HCT116 (cell line): ENCODE measurements around the gene ADARB2. TPM values are rescaled to one million over a fixed set of nuclear protein-coding genes. Genes with fewer than 3 reads are reported as not detected.

Experiments
- ATAC-seq: fragments of 200-7000 bp; cut with Tn5 transposase; 2 replicates; pipeline ENCODE4 v1.9.1; 2020; ENCODE audit warnings: mild to moderate bottlenecking, moderate library complexity
- BruUV-seq: library from RNA; stranded (reverse); fragments of 400-500 nt; replicated peaks from 2 replicates; lab custom pipeline; 2021; lab: Mats Ljungman, UMichigan
- CTCF ChIA-PET: fragments of 300-600 bp; sonication (Branson Sonifier 250); formaldehyde crosslinking; loops from one replicate; lab custom pipeline; 2021; ENCODE audit warnings: antibody characterized with exemption; lab: Charles Lee
- POLR2A ChIA-PET: fragments of 300-600, 350-600 bp; sonication (Branson Sonifier 250); formaldehyde crosslinking; loops from one replicate; lab custom pipeline; 2021; ENCODE audit warnings: antibody characterized with exemption; lab: Charles Lee
- RAD21 ChIA-PET, 2 experiments: fragments of 300-600 bp; sonication (Branson Sonifier 250); formaldehyde crosslinking; loops; one replicate each; lab custom pipeline; 2023; ENCODE audit warnings: low total read pairs in 2 of 2; ENCODE audit not compliant: uncharacterized antibody in 2 of 2, unreplicated experiment in 2 of 2, low non-redundant PET in 1 of 2; lab: Charles Lee
- DNase-seq: peaks from one replicate; pipeline ENCODE4 v3.0.0-alpha.2; 2010; ENCODE audit warnings: low read depth, low spot score
- H2AFZ ChIP-seq: fragments of 200-600 bp; shearing (Covaris generic), sonication (generic); 2 replicates; pipeline ENCODE4 v1.6.1; 2017; ENCODE audit warnings: low read depth, mixed run types, mixed read lengths, antibody characterized with exemption, low read length; ENCODE audit not compliant: poor library complexity, severe bottlenecking
- H3K27ac ChIP-seq: 2 replicates; pipeline ENCODE4 v1.5.1; 2012; ENCODE audit warnings: low read depth, low read length
- H3K27me3 ChIP-seq: fragments of 200-600 bp; sonication (generic); 2 replicates; pipeline ENCODE4 v1.6.1; 2016; ENCODE audit warnings: mixed run types, low read length, mixed read lengths; ENCODE audit not compliant: insufficient read depth
- H3K36me3 ChIP-seq, 2 experiments: fragments of 200-500 bp in 1 of 2; fragments of 200-600 bp in 1 of 2; sonication (Bioruptor generic) in 1 of 2; sonication (generic) in 1 of 2; 2 replicates each; pipeline versions ENCODE4 v1.5.1 to v1.6.1; 2014 to 2016; ENCODE audit warnings: low read length in 2 of 2, inconsistent platforms in 1 of 2, mixed read lengths in 1 of 2, mixed run types in 1 of 2; ENCODE audit not compliant: insufficient read depth in 2 of 2, control insufficient read depth in 1 of 2
- H3K4me1 ChIP-seq, 2 experiments: fragments of 200-600 bp in 1 of 2; sonication (generic) in 1 of 2; 2 replicates each; pipeline versions ENCODE4 v1.5.1 to v1.6.1; 2012 to 2017; ENCODE audit warnings: low read length in 2 of 2, inconsistent platforms in 1 of 2, mild to moderate bottlenecking in 1 of 2, mixed read lengths in 1 of 2, mixed run types in 1 of 2, moderate library complexity in 1 of 2; ENCODE audit not compliant: insufficient read depth in 2 of 2, control insufficient read depth in 1 of 2
- H3K4me2 ChIP-seq: fragments of 200-600 bp; sonication (generic); 2 replicates; pipeline ENCODE4 v1.6.1; 2017; ENCODE audit warnings: mixed run types, low read length, mixed read lengths
- H3K4me3 ChIP-seq, 2 experiments: fragments of 200-600 bp in 1 of 2; sonication (generic) in 1 of 2; replicated peaks in 1 of 2; 2 replicates each; pipeline ENCODE4 v1.5.1; 2011 to 2016; ENCODE audit warnings: low read length in 2 of 2, control low read depth in 1 of 2, low read depth in 1 of 2, mild to moderate bottlenecking in 1 of 2, mixed read lengths in 1 of 2, mixed run types in 1 of 2
- H3K79me2 ChIP-seq: fragments of 200-600 bp; sonication (generic); 2 replicates; pipeline ENCODE4 v1.6.1; 2017; ENCODE audit warnings: mild to moderate bottlenecking, mixed run types, low read length, moderate library complexity, mixed read lengths; ENCODE audit not compliant: insufficient read depth
- H3K9ac ChIP-seq: fragments of 200-600 bp; sonication (generic); 2 replicates; pipeline ENCODE4 v1.6.1; 2016; ENCODE audit warnings: low read length, mixed read lengths
- H3K9me2 ChIP-seq: fragments of 200-600 bp; sonication (generic), shearing (Covaris generic); 2 replicates; pipeline ENCODE4 v1.6.1; 2017; ENCODE audit warnings: mixed run types, mild to moderate bottlenecking, moderate library complexity; ENCODE audit not compliant: insufficient read depth
- H3K9me3 ChIP-seq, 2 experiments: fragments of 200-500 bp in 1 of 2; fragments of 200-600 bp in 1 of 2; sonication (Bioruptor generic) in 1 of 2; sonication (generic) in 1 of 2; 2 replicates each; pipeline ENCODE4 v1.6.1; 2014 to 2017; ENCODE audit warnings: low read length in 2 of 2, mixed read lengths in 2 of 2, inconsistent platforms in 1 of 2, low read depth in 1 of 2, mild to moderate bottlenecking in 1 of 2, mixed run types in 1 of 2, moderate library complexity in 1 of 2; ENCODE audit not compliant: control insufficient read depth in 1 of 2, insufficient read depth in 1 of 2
- H4K20me1 ChIP-seq: fragments of 200-600 bp; sonication (generic), shearing (Covaris generic); 2 replicates; pipeline ENCODE4 v1.6.1; 2017; ENCODE audit warnings: mixed run types, mild to moderate bottlenecking, moderate library complexity; ENCODE audit not compliant: insufficient read depth
- CBX3 ChIP-seq: IDR thresholded peaks from 2 replicates; pipeline ENCODE4 v1.6.1; 2012; ENCODE audit warnings: low read depth
- CEBPB ChIP-seq: IDR thresholded peaks from 2 replicates; pipeline ENCODE4 v1.6.1; 2012; ENCODE audit warnings: low read depth
- ELF1 ChIP-seq: IDR thresholded peaks from 2 replicates; pipeline ENCODE4 v1.6.1; 2012; ENCODE audit warnings: low read depth, borderline replicate concordance
- EZH2 ChIP-seq: fragments of 200-600 bp; sonication (generic); IDR thresholded peaks from 2 replicates; pipeline ENCODE4 v1.6.1; 2017; ENCODE audit warnings: antibody characterized with exemption, mixed run types
- FOSL1 ChIP-seq: IDR thresholded peaks from 2 replicates; pipeline ENCODE4 v1.6.1; 2012; ENCODE audit warnings: low read depth
- POLR2AphosphoS5 ChIP-seq: IDR thresholded peaks from 2 replicates; pipeline ENCODE4 v1.6.1; 2011; ENCODE audit warnings: mild to moderate bottlenecking, low read depth, low read length, moderate library complexity
- RAD21 ChIP-seq: IDR thresholded peaks from 2 replicates; pipeline ENCODE4 v1.6.1; 2012; ENCODE audit warnings: low read depth, mild to moderate bottlenecking
- SIN3A ChIP-seq: IDR thresholded peaks from 2 replicates; pipeline ENCODE4 v1.6.1; 2012; ENCODE audit warnings: low read depth
- SP1 ChIP-seq: IDR thresholded peaks from 2 replicates; pipeline ENCODE4 v1.6.1; 2012; ENCODE audit warnings: low read depth
- SRF ChIP-seq: IDR thresholded peaks from 2 replicates; pipeline ENCODE4 v1.6.1; 2012; ENCODE audit warnings: low read depth
- TCF7L2 ChIP-seq: IDR thresholded peaks from 2 replicates; pipeline ENCODE4 v1.7.0; 2011; ENCODE audit warnings: borderline replicate concordance, inconsistent platforms; ENCODE audit not compliant: insufficient read depth, insufficient read length; ENCODE audit errors: extremely low read depth
- YY1 ChIP-seq: IDR thresholded peaks from 2 replicates; pipeline ENCODE4 v1.6.1; 2011; ENCODE audit warnings: low read length, low read depth, moderate library complexity, mild to moderate bottlenecking; ENCODE audit not compliant: insufficient replicate concordance; ENCODE audit errors: extremely low read depth
- ZFX ChIP-seq: fragments of 450-650 bp; IDR thresholded peaks from 2 replicates; pipeline ENCODE4 v1.6.1; 2017
- intact Hi-C: fragments of 100-400 bp; cut with micrococcal nuclease; formaldehyde crosslinking; loops from 2 replicates; pipeline ENCODE4 v1.10.0; 2022
- total RNA-seq: library from RNA; stranded (reverse); gene quantifications from one replicate; pipeline ENCODE4 v1.2.1, GENCODE V29; 2021; ENCODE audit not compliant: unreplicated experiment
- TF ChIP-seq, protein P1 (sequence below): IDR thresholded peaks from 2 replicates; pipeline ENCODE4 v1.6.1; 2012; ENCODE audit warnings: low read depth
- TF ChIP-seq, protein P2 (sequence below), 3 experiments: fragments of 200-600 bp in 1 of 3; sonication (generic) in 1 of 3; IDR thresholded peaks in 2 of 3; conservative IDR thresholded peaks in 1 of 3; 2 replicates each; pipeline ENCODE4 v1.5.1; 2012 to 2017; ENCODE audit warnings: low read depth in 2 of 3, low read length in 2 of 3, antibody characterized with exemption in 1 of 3, borderline replicate concordance in 1 of 3, control low read depth in 1 of 3, mild to moderate bottlenecking in 1 of 3, mixed read lengths in 1 of 3, mixed run types in 1 of 3, moderate library complexity in 1 of 3; ENCODE audit not compliant: insufficient read depth in 1 of 3
- TF ChIP-seq, protein P3 (sequence below): IDR thresholded peaks from 2 replicates; pipeline ENCODE4 v1.6.1; 2012
- TF ChIP-seq, protein P4 (sequence below): IDR thresholded peaks from 2 replicates; pipeline ENCODE4 v1.6.1; 2012

Gene ADARB2
- total RNA-seq, 1 experiment from 2014 or later, result not detected

DNA sequence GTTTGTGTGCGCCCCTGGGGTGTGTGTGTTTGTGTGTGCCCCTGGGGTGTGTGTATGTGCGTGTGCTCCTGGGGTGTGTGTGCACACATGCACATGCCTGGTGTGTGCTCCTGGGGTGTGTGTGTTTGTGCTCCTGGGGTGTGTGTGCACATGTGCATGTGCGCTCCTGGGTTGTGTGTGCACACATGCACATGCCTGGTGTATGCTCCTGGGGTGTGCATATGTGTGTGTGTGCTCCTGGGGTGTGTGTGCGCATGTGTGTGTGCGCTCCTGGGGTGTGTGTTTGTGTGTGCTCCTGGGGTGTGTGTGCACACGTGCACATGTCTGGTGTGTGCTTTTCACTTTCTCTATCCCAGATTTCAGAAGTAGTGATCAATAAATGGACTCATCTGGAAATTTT, 360.1 kb downstream of the ADARB2 start (continued):
- TF ChIP-seq, protein P1, sequence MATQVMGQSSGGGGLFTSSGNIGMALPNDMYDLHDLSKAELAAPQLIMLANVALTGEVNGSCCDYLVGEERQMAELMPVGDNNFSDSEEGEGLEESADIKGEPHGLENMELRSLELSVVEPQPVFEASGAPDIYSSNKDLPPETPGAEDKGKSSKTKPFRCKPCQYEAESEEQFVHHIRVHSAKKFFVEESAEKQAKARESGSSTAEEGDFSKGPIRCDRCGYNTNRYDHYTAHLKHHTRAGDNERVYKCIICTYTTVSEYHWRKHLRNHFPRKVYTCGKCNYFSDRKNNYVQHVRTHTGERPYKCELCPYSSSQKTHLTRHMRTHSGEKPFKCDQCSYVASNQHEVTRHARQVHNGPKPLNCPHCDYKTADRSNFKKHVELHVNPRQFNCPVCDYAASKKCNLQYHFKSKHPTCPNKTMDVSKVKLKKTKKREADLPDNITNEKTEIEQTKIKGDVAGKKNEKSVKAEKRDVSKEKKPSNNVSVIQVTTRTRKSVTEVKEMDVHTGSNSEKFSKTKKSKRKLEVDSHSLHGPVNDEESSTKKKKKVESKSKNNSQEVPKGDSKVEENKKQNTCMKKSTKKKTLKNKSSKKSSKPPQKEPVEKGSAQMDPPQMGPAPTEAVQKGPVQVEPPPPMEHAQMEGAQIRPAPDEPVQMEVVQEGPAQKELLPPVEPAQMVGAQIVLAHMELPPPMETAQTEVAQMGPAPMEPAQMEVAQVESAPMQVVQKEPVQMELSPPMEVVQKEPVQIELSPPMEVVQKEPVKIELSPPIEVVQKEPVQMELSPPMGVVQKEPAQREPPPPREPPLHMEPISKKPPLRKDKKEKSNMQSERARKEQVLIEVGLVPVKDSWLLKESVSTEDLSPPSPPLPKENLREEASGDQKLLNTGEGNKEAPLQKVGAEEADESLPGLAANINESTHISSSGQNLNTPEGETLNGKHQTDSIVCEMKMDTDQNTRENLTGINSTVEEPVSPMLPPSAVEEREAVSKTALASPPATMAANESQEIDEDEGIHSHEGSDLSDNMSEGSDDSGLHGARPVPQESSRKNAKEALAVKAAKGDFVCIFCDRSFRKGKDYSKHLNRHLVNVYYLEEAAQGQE, result no peak
- TF ChIP-seq FOSL1 (no peak), SIN3A (no peak), RAD21 (no peak), EZH2 (no peak), YY1 (no peak), TCF7L2 (no peak)

DNA sequence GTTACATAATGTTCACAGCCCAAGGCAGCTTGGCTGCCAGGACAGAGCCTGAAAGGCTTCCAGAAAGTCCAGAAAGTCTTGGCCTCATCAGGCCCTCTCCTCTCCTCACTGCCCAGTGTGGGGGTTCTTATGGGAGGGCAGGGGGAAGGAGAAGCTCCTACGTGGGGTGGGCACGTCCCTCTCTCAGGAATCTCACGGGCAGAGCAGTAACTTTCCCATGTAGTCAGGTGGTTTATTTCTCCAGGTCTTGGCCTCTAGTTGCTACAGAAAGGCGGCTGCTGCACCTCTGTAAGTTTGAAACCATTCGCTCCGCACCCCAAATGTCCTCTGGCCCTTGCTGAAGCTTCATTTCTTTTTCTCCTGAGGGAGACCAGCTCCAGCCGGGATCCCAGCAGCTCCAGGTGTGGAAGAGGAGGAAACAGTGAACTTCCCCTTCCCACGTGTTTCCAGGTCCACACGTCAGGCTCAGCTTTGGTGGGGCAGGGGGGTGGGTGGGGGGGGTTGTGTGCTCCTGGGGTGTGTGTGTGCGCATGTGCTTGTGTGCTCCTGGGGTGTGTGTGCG, 360.9 kb downstream of the ADARB2 start:
- no peak for ATAC-seq
- ChIA-PET CTCF (no interaction called here), POLR2A (no interaction called here), RAD21 (no interaction called here)
- peaks cover 47% of the 10 kb centered on the region for H3K27me3 ChIP-seq
- no peaks in the 10 kb centered on the region for H3K79me2 ChIP-seq
- H3K9me3 ChIP-seq, result no peaks in the 10 kb centered on the region
- no peak overlapping the region for H3K9ac ChIP-seq
- H3K4me1 ChIP-seq, result no peaks in the 10 kb centered on the region
- H3K4me2 ChIP-seq, result no peak overlapping the region
- H2AFZ ChIP-seq, result no peak overlapping the region
- H3K9me2 ChIP-seq, result no peaks in the 10 kb centered on the region
- H3K36me3 ChIP-seq, result no peaks in the 10 kb centered on the region
- DNase-seq, result no peak
- intact Hi-C loops, result no loop called here
- BruUV-seq, result no TSS peak
- H4K20me1 ChIP-seq, result no peaks in the 10 kb centered on the region
- no peak overlapping the region for H3K4me3 ChIP-seq
- H3K27ac ChIP-seq, result no peak overlapping the region
- TF ChIP-seq, protein P2, sequence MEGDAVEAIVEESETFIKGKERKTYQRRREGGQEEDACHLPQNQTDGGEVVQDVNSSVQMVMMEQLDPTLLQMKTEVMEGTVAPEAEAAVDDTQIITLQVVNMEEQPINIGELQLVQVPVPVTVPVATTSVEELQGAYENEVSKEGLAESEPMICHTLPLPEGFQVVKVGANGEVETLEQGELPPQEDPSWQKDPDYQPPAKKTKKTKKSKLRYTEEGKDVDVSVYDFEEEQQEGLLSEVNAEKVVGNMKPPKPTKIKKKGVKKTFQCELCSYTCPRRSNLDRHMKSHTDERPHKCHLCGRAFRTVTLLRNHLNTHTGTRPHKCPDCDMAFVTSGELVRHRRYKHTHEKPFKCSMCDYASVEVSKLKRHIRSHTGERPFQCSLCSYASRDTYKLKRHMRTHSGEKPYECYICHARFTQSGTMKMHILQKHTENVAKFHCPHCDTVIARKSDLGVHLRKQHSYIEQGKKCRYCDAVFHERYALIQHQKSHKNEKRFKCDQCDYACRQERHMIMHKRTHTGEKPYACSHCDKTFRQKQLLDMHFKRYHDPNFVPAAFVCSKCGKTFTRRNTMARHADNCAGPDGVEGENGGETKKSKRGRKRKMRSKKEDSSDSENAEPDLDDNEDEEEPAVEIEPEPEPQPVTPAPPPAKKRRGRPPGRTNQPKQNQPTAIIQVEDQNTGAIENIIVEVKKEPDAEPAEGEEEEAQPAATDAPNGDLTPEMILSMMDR (IDR thresholded peaks at IDR 0.05 in 2 of 3, conservative IDR thresholded peaks at IDR 0.05 in 1 of 3; ENCODE audit: borderline replicate concordance in 1 of 3, insufficient read depth in 1 of 3, low read depth in 2 of 3, low read length in 2 of 3), result no peak
- TF ChIP-seq POLR2AphosphoS5, result no peak
- TF ChIP-seq, protein P3, sequence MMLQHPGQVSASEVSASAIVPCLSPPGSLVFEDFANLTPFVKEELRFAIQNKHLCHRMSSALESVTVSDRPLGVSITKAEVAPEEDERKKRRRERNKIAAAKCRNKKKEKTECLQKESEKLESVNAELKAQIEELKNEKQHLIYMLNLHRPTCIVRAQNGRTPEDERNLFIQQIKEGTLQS, result no peak
- no peak for TF ChIP-seq EZH2
- TF ChIP-seq SP1, result no peak
- TF ChIP-seq, protein P4, sequence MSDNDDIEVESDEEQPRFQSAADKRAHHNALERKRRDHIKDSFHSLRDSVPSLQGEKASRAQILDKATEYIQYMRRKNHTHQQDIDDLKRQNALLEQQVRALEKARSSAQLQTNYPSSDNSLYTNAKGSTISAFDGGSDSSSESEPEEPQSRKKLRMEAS, result no peak
- no peak for TF ChIP-seq ELF1
- no peak for TF ChIP-seq SRF
- no peak for TF ChIP-seq CEBPB
- TF ChIP-seq ZFX, result no peak
- no peak for TF ChIP-seq RAD21
- TF ChIP-seq, protein P1, result no peak
- TF ChIP-seq CBX3, result no peak
